HL-60 (cell line): ENCODE results near the gene PPP5C.
A peak's percentile ranks its signal among the peaks of the same experiment; 100 is the strongest.

ENCODE experiments used
- DNase-seq, 2 experiments: peaks; one replicate each; pipeline ENCODE4 v3.0.0-alpha.2; 2010 to 2020; ENCODE audit warnings: low read depth in 1 of 2, low spot score in 1 of 2
- H3K27ac ChIP-seq: fragments of 250-450 bp; sonication (Bioruptor Pico); replicated peaks from 2 replicates; pipeline ENCODE4 v1.5.1; 2020; ENCODE audit warnings: mild to moderate bottlenecking, moderate library complexity
- H3K27me3 ChIP-seq: fragments of 250-450 bp; sonication (Bioruptor Pico); 2 replicates; pipeline ENCODE4 v1.5.1; 2021; ENCODE audit warnings: mild to moderate bottlenecking, moderate library complexity; ENCODE audit not compliant: insufficient read depth, poor library complexity, severe bottlenecking
- H3K4me3 ChIP-seq: replicated peaks from 2 replicates; pipeline ENCODE4 v1.5.1; 2011; ENCODE audit warnings: mild to moderate bottlenecking, control low read depth, low read length; ENCODE audit not compliant: insufficient read depth
- CTCF ChIP-seq: IDR thresholded peaks from one replicate; pipeline ENCODE4 v1.5.1; 2011; ENCODE audit warnings: low read length, control low read depth, inconsistent platforms; ENCODE audit not compliant: insufficient read depth
- GABPA ChIP-seq: IDR thresholded peaks from 2 replicates; pipeline ENCODE4 v1.6.1; 2012; ENCODE audit warnings: low read depth
- POLR2AphosphoS5 ChIP-seq: IDR thresholded peaks from 2 replicates; pipeline ENCODE4 v1.6.1; 2012; ENCODE audit warnings: low read depth
- REST ChIP-seq: IDR thresholded peaks from 2 replicates; pipeline ENCODE4 v1.6.1; 2012; ENCODE audit warnings: low read depth; ENCODE audit not compliant: insufficient replicate concordance
- SPI1 ChIP-seq: IDR thresholded peaks from 2 replicates; pipeline ENCODE4 v1.6.1; 2012; ENCODE audit warnings: low read depth, mild to moderate bottlenecking, borderline replicate concordance

Gene PPP5C

GRCh38 chr19:46349311-46349993 lies 2.6 kb downstream of the PPP5C start:
- Histone ChIP-seq H3K27ac (no peak overlapping the region), H3K27me3 (no peaks in the 10 kb centered on the region), H3K4me3 (peak overlapping the region; percentile 19)
- DNase-seq = no peak
- TF ChIP-seq REST (no peak), SPI1 (peak; percentile 82)

- Histone ChIP-seq H3K27me3 (no peaks in the 10 kb centered on the region), H3K27ac (peak overlapping the region; percentile 85), H3K4me3 (peak overlapping the region; percentile 19)
- peak in 1 of 2 experiments; percentile 24 for DNase-seq
- TF ChIP-seq POLR2AphosphoS5 = no peak
- no peak for TF ChIP-seq SPI1
- no peak for TF ChIP-seq REST
- TF ChIP-seq CTCF = no peak
- no peak for TF ChIP-seq GABPA
These were observed 3.3 kb downstream of the PPP5C start for GRCh38 chr19:46350029-46350757.

- H3K4me3 ChIP-seq = peak overlapping the region; percentile 19; the same call in 1 of the 2 replicates
- peak overlapping the region; percentile 85 for H3K27ac ChIP-seq
- H3K27me3 ChIP-seq = no peaks in the 10 kb centered on the region
- peak in 1 of 2 experiments; percentile 75 for DNase-seq
- TF ChIP-seq GABPA (0 out of 2 replicates have a peak, but pooled peaks have one; percentile 33), SPI1 (peak; percentile 5; the same call in 1 of the 2 replicates), CTCF (no peak), REST (no peak)
These were observed 3.9 kb downstream of the PPP5C start for GRCh38 chr19:46350758-46351159.
